Activated CD4-positive, alpha-beta T cell treated with anti-CD3 and anti-CD28 coated beads, Interleukin-2, amount 50 U/mL, for 48 hours (primary cell): ENCODE data around the gene LHX4.

Source experiments
- DNase-seq, 2 experiments: peaks; one replicate each; pipeline ENCODE4 v3.0.0-alpha.2; 2020

The LHX4 gene

DNA sequence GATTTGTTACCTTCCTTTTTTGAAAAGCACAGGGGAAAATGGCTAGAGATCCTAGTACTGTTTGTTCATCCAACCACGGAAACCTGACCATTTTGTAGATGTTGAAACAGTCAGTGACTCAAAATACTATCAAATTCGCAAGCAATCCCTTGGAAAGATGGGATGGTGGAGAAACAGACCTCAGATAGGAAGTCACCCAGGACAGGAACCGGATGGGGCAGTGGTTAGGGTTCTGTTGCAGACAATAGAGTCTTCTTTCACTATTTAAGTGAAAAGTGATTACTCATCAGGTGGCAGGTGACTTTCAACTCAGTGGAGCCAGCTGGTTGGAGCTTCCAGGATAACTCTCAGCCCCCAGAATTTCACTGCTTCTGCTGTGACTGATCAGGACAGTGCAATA, 17.0 kb downstream of the LHX4 start:
- no peak for DNase-seq

DNA sequence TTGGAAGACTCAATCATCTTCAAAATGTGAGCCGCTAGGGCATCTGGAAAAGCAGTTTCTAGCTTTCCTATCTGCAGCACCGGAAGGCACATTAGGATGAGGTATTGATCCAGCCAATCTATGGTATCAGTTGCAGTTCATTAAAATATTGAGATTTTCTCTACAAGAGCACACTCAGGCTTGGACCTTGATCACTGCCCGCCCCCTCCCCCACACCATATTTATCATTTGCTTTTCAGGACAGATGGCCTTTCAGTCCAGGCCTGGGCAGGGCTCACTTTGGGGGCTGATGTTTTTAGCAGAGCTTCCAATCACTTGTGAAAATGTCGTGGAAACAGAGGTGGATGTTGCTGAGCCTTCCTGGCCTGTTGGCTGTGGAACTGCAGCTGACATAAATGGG, 17.5 kb downstream of the LHX4 start:
- no peak for DNase-seq

DNA sequence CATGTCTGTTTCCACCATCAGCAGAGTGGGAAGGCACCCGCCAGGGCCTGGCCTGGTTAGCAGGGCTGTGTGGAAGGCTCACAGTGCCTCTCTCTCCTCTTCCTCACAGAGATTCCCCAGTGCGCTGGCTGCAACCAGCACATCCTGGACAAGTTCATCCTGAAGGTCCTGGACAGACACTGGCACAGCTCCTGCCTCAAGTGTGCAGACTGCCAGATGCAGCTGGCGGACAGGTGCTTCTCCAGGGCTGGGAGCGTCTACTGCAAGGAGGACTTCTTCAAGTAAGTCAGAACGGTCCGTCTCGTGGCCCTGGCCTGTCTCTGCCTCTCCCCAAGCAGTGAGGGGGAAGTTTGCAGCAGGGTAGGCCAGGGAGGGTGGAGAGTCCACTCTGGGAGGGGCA, 18.1 kb downstream of the LHX4 start:
- DNase-seq: no peak

DNA sequence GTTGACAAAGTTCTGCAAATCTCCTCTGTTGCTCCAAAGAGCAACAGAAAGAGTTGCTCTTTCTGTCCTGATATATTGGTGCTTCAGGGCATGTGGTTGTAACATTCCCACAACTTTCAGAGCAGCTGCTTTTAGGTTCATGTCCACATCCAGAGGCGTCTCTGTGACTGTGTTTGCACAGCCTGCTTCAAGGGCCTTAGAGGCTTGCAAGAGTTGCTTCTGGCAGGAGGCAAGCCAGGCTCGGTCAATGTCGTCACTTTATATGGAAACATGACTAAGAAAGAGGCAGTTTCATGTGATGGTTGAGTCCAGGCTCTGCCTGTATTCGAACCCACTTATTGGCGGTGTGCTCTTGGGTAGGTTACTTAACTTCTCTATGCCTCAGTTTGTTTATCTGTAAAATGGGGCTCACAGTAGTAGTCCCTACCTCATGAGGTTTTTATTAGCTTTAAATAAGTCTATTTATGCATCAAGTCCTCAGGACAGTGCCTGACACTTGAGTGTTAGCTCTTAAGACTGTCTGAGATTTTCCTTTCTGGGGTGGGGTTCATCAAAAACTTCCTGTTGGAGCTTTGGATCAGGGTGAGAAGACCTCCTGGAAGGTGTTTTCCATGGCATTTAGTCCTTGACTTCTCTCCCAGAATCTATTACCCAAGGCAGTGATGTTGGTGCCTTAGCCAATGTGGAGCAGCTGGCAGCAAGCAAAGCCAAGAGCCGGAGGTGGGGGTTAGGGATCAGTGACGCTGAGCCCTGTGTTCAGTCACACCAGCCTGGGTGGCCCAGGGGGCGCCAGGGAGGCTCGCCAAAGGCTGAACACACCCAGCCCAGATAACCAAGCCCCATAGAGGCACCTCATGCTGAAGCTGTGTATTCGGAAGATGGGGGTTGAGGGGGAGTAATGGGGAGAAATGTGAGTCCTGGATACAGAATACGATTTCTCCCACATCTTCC, 18.9 kb downstream of the LHX4 start:
- no peak for DNase-seq

DNA sequence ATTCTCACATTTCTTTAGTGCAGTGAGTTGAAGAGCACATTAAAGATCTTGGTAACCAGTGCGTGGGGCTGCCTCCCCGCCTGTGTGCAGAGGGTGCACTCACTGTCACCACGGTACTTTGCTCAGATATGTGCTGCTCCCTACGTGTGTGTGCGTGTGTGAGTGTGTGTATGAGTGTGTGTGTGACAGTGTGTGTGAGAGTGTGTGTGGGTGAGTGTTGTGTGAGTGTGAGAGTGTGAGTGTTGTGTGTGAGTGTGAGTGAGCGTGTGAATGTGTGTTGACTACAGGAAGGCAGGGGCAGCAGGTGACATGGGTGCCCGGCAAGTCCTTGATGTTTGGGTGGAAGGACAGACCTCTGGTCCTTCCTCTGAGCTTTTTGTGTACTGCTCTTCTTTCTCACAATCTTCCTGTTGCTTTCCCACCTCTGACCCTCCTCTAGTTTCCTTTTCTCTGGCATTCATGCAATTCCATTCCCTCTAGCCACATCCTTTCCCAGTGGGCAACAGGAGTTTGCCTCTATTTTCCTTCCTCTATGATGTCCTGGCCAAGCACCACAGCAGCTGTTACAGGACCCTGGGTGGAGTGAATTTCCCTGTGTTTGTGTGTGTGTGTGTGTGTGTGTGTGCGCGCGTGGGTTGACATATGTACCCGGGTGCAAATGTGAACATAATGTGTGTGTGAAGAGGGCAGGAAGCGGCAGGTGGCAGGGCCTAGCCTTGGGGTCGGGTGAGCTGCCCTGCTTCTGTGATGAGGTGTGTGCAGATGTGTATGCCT, 19.8 kb downstream of the LHX4 start:
- DNase-seq: no peak

DNA sequence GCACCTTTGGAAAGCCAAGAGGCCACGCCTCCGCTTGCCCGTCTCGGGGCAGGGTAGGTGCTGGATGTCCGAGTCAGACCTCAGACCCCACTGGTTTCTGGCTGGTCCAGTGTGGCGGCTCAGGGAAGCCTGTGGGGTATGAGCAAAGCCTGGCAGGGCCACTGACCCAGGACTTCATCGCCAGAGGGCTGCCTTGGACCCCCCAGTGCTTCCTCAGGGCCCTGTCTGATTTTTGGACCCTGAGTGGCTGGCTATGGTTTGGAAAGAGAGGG, 20.4 kb downstream of the LHX4 start:
- no peak for DNase-seq

DNA sequence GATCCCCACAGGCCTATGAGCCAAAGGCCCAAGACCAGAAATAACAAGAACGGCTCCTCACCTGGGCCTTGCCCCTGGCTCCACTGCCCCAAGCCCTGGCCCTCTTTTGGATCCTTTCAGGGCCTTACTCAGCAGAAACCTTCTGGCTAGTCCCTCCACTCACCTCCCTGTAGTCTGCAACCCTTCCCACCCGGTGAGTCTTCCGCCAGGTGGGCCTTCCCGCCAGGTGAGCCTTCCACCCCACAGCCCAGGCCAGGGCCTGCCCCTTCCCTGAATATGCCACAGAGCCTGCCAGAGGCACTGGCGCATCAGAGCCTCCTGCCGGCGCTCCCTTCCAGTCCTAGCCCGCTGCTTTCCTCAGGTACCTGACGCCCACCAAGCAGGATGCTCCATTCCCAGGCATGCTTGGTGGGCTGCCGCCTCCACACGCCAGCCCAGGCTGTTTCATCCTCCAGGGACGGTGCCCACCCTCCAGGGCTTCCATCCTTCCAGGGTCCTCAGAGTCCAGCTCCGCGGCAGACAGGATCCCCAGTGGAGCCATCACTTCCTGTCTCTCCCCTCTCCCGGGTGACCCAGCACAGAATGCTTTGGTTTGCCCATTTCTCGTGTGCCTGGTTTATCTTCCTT, 20.9 kb downstream of the LHX4 start:
- no peak for DNase-seq

DNA sequence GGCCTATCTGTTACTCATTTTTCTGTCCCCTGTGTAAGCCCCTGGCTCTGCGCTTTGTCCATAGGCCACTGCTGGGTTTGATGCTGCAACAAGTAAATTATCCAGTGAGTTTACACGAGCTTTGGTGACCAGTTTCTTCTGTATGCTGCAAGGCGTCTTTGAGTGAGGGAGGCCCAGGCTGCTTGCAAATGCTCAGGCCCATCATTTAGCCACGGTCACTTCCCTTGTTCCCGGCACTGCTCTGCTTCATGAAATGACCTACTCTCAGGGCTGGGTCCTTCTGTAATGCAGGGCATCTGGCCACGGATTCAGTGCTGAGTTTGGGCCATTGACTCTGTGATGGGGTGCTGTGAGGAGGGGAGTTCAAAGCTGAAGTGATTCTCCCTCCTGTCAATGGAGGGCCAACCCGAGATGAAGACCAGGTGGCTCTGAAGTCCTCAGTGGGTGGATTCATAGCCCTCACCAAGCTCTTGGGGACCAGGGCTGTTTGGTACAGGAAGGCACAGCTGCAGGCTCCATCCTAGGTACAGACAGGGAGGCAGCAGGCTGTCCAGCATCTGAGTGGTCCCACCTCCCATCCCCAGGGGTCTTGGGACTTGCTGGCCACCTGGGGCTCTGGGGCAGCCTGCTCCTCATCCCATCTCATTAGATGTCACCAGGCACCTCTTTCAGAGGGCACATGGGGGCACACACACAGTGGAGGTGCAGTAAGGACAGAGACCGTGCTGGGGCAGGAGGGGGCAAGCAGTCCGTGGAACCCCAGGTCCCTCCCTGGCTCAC, 21.7 kb downstream of the LHX4 start:
- no peak for DNase-seq

DNA sequence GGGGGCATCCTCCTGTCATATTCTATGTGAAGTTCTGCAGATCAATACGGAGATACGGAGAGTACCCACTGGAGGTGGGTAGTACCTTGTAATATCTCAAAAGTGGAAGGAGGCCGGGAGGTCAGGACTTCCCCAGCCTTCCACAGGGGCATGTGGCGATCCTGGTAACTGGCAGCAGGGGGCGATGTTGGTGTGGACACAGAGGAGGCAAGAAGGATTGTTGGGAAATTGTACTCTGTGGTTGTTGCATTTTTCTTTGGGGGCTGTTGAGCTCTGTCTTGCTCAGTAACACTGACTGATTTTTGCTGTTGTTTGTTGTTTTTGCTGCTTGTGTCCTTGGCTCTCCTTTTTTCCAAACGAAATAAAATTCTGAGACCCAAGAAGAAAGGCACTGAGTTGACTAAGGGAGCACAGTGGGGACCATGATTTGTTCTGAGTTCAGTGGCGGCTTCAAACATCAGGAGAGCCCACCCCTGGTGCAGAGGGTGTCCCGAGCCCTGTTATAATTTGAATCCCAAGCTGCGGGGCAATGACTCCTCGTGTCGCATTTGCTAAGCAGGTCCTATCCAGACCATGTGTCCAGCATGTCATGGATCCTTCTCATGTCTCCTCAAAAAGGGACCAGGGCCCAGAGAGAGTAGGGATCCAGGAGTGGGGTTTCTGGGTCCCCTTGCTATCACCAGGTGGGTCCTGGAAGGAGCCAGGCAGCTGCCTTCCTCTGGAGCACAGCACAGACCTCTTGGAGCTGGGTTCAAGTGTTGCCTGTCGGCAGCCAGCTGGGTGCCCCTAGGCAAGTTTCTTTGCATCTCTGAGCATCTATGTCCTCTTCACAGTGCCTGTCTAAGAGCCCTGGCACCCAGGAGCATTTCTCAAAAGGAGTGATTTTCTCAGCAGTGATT, 22.8 kb downstream of the LHX4 start:
- DNase-seq: peak; percentile 83 to 86

DNA sequence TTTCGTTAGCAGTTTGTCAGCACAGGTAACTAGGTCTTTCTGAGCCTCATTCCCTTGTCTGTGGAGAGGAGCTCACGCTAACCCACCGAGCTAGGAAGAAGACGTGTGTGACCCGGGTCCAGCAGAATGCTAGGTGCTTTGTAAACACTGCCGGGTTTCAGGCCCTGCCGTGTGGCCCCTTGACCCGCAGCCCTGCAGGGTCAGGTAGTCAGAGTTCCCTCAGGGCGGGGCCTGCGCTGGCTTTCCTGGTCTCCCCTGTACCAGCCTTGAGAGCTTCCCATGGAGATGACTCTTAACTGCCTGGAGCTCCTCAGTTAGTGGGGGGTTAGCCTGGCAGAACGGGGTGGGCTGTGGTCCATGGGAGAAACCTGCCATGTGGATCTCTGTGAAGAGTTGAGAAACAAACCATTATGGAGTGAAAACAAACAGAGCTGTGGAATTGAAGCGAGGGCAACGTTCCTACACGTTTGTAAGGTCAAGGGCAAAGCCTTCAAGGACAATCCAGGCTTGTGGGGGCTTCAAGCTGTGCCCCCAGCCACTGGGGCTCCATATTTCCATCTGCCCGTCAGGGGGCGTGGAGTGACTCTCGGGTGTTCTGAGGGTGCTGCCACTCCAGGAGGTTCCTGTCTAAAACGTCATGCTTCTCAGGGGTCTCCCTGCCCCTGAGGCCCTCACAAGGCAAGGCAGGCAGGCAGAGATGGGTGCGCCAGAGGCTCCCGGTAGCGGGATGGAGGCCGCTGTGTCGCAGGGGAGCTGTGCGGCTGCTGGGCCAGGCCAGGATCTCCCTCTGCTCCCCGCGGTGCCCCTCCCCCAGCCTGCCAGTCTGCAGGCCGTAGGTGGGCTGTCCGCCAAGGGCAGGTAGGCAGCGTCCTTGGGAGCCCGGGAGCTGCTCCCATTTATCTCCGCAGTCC, 23.8 kb downstream of the LHX4 start:
- DNase-seq: no peak

DNA sequence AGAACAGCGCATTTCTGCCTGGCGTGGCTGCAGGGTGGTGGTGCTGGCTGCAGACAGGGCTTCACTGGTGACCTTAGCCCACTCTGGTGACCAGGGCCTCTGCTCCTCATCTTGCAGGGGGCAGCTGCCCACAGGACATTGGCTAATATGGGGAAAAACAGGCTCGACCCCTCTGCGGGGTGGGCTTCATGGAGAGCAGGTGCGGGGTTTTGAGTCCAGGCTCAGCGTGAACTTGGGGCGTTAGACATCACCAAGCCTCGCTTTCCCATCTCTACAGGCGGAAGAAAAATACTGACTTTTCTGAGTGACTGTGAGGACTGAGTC, 24.4 kb downstream of the LHX4 start:
- DNase-seq: no peak

DNA sequence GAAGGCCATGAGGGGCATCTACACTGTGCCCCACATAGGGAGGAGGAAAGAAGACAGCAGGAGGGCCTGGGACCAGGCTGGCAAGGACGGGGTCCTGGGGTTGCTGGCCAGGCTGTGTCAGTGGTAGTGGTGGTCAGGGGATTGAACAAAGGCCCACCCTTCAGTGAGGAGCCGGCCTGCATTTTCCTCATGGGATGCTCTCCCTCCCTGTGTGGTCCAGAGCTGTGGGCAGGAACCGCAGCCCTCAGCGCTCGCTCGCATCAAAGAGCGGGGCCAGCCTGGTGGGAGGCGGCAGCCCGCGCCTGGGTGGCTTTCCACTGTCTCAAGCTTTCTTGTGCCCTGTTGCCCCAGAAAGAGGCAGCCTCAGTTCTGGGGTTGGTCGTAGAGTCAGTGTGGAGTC, 24.8 kb downstream of the LHX4 start:
- DNase-seq: no peak

DNA sequence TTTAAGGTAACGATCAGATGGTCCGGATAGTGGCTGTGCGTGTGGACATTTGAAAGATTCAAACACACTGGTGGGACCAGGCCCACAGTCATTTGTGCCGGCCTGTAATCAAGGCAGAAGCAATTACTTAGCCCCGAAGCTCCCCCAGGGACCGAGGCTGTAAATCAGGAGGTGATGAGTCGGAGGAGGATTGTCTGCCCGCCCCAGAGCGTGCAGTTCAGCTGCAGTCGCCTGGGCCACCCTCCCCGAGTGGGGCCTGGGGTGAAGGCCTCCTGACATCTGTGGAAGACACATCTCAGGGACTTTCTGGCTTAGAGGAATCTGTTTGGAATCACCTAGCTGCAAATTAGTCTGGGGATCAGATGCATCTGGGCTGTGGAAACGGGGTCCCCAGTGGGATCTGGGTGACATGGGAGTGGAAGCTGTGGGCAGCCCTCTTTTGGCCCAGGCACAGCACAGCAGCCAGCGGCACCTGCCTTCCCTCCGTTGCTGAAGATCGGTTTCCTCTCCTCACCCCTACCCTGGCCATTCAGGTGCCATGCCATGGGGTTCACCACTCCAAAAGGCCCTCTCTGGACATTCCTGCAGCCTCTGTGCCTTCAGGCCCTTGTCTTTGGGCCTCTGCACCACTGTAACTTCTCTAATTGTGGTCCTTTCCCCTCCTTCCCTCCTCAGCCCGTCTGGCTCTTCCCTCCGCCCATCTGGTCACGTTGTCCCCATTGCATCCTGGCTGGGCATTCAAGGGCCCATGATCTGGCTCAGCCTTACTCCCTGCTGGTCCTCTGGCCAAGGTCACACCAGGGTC, 25.7 kb downstream of the LHX4 start:
- no peak for DNase-seq

DNA sequence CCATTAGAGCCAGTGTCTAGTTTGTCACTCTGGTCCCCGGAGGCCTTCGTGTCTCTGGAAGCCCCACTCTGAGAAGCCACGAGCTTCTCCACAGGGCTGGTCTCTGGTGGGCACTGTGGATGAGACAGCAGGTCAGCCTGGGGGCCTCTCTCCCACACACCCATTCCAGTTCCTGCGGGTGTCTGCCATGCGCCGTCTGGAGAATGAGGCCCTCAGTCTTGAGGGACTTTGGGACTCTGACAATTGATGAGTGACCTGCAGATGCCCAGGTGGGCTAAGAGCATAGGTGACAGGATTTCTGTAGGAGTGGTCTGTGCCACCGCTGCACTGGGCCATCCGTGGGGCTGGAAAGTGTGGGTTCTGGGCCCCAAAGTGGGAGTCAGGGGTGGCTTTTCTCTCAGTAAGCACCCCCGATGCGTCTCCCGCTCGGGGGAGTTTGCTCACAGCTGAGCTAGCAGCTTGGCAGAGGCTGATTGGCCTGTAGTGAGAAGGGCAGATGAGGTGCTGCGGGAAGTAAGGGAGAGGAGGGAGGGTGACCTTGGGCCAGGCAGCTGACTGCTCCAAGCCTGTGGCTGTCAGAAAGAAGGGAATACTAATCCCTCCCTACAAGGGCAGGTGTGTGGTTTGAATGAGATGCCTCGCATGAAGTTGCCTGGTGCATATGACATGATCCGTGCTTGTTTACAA, 26.4 kb downstream of the LHX4 start:
- no peak for DNase-seq

DNA sequence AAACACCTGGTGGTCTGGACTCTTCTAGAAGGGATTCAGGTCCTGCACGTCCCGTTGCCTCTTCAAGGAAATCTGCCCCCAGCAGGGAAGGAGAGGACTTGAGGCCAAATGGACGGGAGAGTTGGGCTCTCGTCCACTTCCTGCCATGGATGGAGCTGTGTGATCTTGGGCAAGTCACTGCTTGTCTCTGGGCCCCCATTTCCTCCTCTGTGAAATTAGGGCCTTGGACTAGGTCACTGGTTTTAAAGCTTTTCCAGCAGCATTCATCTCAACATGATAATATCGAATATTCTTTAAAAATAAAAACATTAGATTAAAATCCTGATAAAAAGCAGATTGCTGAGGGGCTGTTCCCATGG, 26.9 kb downstream of the LHX4 start:
- DNase-seq: no peak

DNA sequence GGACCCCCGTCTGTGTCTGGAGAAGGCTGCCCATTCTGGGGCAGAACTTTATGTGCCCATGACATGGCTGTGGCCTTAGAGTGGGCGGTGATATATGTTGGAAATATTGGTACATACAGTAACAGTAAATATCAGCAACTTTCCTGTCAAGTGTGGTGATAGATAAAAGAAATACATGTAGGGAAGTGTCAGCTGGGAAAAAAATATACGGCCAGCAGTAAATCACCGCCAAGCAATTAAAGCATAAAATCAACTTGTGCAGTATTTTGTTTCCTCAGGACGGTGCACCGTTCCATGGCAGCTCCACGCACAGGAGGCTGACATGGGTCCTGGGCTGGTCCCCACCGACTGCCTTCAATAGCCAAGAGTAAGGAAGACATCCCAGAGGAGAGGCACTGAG, 27.4 kb downstream of the LHX4 start:
- no peak for DNase-seq

DNA sequence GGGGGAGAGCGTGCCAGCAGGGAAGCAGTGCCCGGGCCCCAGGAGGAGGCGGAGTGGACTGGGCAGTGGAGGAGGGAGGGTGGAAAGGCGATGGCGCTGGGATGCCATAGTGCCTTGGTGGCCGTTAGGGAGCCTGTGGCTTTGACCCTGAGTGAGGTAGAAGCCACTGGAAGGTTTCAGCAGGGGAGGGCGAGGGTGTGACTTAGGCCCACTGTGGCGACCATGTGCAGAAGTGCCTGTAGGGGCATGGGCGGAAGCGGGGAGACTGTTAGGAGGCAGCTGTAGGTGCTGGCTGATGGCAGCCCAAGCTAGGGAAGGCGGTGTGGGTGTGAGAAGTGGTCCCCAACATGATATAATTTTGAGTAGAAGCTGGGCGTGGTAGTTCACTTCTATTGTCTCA, 28.2 kb downstream of the LHX4 start:
- DNase-seq: no peak

DNA sequence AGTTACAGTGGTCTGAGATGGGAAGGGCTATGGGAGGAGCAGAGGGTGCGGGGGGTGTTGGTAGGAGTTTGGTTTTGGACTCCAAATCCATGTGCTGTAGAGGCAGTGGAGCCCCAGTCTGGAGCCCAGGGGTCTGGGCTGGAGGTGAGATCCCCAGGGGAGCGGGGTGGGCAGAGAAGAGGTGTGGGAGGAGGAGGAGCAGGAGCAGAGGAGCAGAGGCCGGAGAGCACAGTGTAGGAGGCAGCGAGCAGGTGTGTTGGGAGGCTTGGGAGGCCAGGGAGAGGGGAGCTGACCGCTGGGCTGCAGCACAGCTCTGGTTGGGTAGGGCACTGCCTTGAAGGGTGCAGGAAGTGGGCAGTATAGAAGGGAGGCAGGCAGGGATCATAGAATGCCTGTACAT, 28.9 kb downstream of the LHX4 start:
- no peak for DNase-seq

DNA sequence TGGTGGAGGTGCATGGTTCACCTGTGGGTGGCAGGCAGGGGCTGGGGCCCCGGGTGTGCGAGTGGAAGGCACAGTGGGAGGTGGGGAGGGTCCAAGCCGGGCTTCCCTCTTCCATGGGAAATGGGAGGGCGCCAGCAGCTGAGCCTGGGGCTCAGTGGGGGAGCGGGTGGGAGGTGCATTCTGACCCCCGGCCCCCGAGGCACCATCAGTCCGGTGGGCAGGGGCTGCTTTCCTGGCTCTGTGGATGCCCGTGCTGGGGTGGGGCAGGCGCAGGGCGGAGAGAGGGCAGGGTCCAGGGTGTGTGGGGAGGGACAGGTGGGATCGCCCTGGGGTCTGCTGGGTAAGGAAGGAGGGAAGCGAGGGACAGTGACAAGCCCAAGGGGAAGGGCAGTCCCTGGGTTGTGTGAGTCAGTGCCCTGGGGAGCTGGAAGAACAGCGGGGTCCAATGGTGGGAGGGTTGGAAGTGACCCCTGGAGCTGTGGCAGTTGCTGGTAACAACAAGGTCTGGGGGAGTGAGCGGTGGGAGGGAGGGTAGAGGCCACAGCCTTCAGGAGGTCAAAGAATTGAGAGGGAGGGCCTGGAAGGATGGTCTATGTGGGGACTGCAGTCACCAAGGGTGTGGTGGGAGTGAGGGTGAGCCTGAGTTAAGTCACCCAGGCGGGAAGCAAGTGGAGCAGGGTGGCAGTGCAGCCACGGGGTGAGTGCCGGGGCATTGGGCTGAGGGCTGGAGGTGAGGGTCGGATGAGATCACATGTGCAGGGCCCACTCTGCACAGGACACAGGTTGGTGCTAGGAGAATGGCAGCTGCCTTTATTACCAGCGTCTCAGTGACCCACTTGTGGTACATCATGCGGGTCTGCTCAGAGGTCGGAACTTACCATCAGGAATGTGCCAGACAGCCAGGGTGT, 29.6 kb downstream of the LHX4 start:
- no peak for DNase-seq
